ENCODE data around the gene ABHD17A.

Gene ABHD17A

DNA sequence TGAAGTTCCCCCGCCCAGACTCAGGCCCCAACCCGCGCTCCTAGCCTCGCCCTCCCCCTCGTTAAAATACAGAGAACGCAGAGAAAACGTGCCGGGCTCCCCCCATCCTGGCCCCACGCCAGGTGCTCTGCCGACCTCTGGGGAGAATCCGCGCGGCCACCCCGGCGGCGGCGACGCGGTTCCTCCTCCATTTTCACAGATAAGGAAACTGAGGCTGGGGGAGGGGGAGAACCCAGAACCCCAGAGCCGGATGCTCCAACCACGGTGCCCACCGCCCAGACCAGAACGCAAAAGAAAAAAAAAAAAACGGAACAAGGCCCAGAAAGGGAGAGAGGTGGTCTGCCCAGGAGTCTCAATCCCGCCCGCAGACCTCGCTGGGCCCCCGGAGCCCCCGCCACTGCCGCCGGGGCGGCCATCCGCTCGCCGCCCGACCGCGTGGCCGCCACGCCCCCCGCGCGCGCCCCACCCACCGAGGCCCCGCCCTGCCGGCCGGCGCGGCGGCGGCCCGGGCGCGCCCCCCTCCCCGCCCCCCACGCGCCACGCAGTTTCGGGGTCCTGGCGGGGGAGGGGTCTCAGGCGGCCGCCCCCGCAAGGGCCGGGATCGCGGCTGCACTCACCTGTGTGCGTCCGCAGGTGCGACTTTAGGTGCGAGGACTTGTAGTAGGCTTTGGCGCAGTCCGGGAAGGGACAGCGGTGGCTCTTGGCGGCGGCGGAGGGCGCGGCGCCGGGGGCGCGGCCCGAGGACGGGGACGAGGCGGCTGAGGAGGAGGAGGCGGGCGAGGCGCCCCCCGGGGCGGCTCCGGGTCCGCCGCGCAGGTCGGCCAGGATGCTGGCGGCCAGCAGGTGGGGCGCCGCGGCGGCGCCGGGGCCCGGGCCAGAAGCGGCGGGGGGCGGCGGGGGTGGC lies 22.6 kb downstream of the ABHD17A start:
- no peaks in the 10 kb centered on the region for H3K9me3 ChIP-seq (ENCODE audit: severe bottlenecking)
- peak overlapping the region; percentile 82 for H3K27ac ChIP-seq (ENCODE audit: poor library complexity, severe bottlenecking)
- TF ChIP-seq, protein P1, sequence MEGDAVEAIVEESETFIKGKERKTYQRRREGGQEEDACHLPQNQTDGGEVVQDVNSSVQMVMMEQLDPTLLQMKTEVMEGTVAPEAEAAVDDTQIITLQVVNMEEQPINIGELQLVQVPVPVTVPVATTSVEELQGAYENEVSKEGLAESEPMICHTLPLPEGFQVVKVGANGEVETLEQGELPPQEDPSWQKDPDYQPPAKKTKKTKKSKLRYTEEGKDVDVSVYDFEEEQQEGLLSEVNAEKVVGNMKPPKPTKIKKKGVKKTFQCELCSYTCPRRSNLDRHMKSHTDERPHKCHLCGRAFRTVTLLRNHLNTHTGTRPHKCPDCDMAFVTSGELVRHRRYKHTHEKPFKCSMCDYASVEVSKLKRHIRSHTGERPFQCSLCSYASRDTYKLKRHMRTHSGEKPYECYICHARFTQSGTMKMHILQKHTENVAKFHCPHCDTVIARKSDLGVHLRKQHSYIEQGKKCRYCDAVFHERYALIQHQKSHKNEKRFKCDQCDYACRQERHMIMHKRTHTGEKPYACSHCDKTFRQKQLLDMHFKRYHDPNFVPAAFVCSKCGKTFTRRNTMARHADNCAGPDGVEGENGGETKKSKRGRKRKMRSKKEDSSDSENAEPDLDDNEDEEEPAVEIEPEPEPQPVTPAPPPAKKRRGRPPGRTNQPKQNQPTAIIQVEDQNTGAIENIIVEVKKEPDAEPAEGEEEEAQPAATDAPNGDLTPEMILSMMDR (IDR thresholded peaks at IDR 0.05; ENCODE audit: poor library complexity, severe bottlenecking), result no peak
- peak overlapping the region; percentile 61 for H3K4me3 ChIP-seq (ENCODE audit: severe bottlenecking)
- DNase-seq (ENCODE audit: low spot score) (no peak), ATAC-seq (ENCODE audit: low read depth) (no peak)
- H3K4me1 ChIP-seq (ENCODE audit: insufficient read depth, poor library complexity, severe bottlenecking), result peaks cover 22% of the 10 kb centered on the region
- no peaks in the 10 kb centered on the region for H3K36me3 ChIP-seq (ENCODE audit: low read depth)
- H3K27me3 ChIP-seq (ENCODE audit: insufficient read depth, poor library complexity, severe bottlenecking), result no peaks in the 10 kb centered on the region

DNA sequence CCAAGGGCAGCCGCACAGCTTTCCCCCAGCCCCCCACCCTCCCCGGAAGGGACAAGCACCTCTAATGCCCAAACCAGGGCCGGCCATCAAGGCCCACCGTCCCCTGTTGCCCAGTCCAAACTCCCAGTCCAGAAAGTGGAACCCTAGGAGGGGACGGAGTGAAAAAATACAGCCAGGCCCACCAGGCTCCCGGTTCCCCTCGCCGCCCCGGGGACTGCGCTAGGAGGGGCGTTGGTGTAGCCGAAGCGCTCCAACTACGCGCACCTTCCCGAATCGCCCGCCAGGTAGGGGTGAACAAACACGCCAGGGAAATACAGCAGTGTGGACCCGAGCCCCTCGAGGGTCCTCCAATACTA lies 23.2 kb downstream of the ABHD17A start:
- Histone ChIP-seq H3K36me3 (ENCODE audit: low read depth) (no peaks in the 10 kb centered on the region), H3K4me3 (ENCODE audit: severe bottlenecking) (peak overlapping the region; percentile 61), H3K4me1 (ENCODE audit: insufficient read depth, poor library complexity, severe bottlenecking) (peaks cover 23% of the 10 kb centered on the region), H3K9me3 (ENCODE audit: severe bottlenecking) (no peaks in the 10 kb centered on the region), H3K27me3 (ENCODE audit: insufficient read depth, poor library complexity, severe bottlenecking) (no peaks in the 10 kb centered on the region), H3K27ac (ENCODE audit: poor library complexity, severe bottlenecking) (peak overlapping the region; percentile 82)
- ATAC-seq (ENCODE audit: low read depth) (no peak), DNase-seq (ENCODE audit: low spot score) (no peak)
- TF ChIP-seq, protein P1 (IDR thresholded peaks at IDR 0.05; ENCODE audit: poor library complexity, severe bottlenecking), result no peak

DNA sequence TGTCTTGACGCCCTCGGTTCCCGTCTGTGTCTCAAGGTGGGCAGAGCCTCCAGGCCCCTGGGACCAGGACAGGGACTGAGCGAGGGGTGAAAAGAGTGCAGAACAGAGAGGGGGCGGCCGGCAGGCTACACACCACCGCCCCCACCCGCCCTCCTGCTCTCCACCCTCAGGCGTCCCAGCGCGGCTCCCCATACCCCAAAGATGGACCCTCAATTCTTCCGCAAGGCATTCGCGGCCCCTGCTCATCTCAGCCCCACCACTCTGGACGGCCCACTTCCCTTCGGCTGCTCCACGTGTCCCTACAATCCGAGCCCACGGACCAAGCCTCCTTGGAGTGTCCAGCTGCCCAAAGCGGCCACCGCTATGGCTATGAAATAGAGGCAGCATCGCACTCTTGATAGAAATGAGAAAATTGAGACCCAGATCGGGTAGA lies 23.7 kb downstream of the ABHD17A start:
- no peaks in the 10 kb centered on the region for H3K36me3 ChIP-seq (ENCODE audit: low read depth)
- no peaks in the 10 kb centered on the region for H3K27me3 ChIP-seq (ENCODE audit: insufficient read depth, poor library complexity, severe bottlenecking)
- no peak for DNase-seq (ENCODE audit: low spot score)
- no peaks in the 10 kb centered on the region for H3K9me3 ChIP-seq (ENCODE audit: severe bottlenecking)
- peak overlapping the region; percentile 61 for H3K4me3 ChIP-seq (ENCODE audit: severe bottlenecking)
- TF ChIP-seq, protein P1 (IDR thresholded peaks at IDR 0.05; ENCODE audit: poor library complexity, severe bottlenecking), result no peak
- peaks cover 23% of the 10 kb centered on the region for H3K4me1 ChIP-seq (ENCODE audit: insufficient read depth, poor library complexity, severe bottlenecking)
- ATAC-seq (ENCODE audit: low read depth), result no peak
- H3K27ac ChIP-seq (ENCODE audit: poor library complexity, severe bottlenecking), result peak overlapping the region; percentile 82

DNA sequence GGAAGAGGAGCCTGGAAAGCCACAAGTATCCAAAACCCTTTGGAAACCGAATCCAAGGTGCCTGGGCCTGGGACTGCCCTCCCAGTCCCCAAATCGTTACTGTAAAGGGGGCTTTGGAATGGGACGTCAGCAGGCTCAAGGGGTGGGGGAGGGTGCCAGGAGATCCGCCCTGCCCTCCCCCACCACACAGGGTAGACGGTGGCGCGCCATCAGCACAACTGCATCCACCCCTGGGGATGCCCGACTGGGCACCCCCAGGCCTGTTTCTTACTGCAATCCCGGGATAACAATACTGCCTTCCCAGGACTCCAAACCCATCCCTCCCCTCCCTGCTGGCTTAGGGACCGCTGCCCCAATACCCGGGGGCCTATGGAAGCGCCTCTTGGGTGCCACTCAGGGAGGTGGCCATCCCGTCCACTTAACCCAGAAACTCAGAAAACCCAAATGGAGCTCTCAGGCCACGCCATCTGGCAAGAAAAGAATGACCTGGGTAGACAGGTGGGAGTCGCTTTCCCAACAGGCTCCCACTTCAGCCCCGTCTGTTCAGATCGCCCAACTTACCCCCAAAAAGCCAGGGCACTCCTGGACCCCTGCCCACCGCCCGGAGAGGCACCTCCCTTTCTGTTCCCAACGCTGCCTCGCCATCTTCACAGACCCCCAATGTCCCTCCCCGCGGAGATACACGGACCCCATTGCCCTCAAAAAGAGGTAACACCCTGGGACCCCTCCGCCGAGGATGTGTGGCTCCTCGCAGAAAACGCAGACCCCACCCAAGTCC lies 24.3 kb downstream of the ABHD17A start:
- H3K36me3 ChIP-seq (ENCODE audit: low read depth), result no peaks in the 10 kb centered on the region
- H3K9me3 ChIP-seq (ENCODE audit: severe bottlenecking), result no peaks in the 10 kb centered on the region
- H3K4me3 ChIP-seq (ENCODE audit: severe bottlenecking), result peak overlapping the region; percentile 61
- H3K27ac ChIP-seq (ENCODE audit: poor library complexity, severe bottlenecking), result peak overlapping the region; percentile 82
- TF ChIP-seq, protein P1 (IDR thresholded peaks at IDR 0.05; ENCODE audit: poor library complexity, severe bottlenecking), result no peak
- ATAC-seq (ENCODE audit: low read depth) (no peak), DNase-seq (ENCODE audit: low spot score) (no peak)
- no peaks in the 10 kb centered on the region for H3K27me3 ChIP-seq (ENCODE audit: insufficient read depth, poor library complexity, severe bottlenecking)
- H3K4me1 ChIP-seq (ENCODE audit: insufficient read depth, poor library complexity, severe bottlenecking), result peaks cover 29% of the 10 kb centered on the region
